HEK293 (cell line): ENCODE data around the gene CPTP.
A peak's percentile ranks its signal among the peaks of the same experiment; 100 is the strongest.

ENCODE experiments used
- CTCF ChIA-PET: fragments of 350-600 bp; formaldehyde crosslinking; extraction: SDS; loops from one replicate; lab custom pipeline; 2021; ENCODE audit warnings: antibody characterized with exemption; lab: Yijun Ruan, JAX
- POLR2A ChIA-PET: fragments of 300-600 bp; formaldehyde crosslinking; extraction: SDS; loops from one replicate; lab custom pipeline; 2020; ENCODE audit warnings: antibody characterized with exemption, inconsistent platforms; lab: Yijun Ruan, JAX
- H3K27ac ChIP-seq: fragments of 200-500 bp; sonication (Bioruptor generic); 2 replicates; pipeline ENCODE4 v1.5.1; 2014; ENCODE audit warnings: low read depth, low read length, control low read depth, inconsistent platforms; ENCODE audit errors: extremely low read depth
- H3K36me3 ChIP-seq, 2 experiments: fragments of 200-500 bp in 1 of 2; sonication (Bioruptor generic) in 1 of 2; 1 replicate in 1 of 2; 2 replicates in 1 of 2; pipeline ENCODE4 v1.5.1; 2014 to 2017; ENCODE audit warnings: inconsistent platforms in 2 of 2, low read length in 2 of 2; ENCODE audit not compliant: control insufficient read depth in 2 of 2, insufficient read depth in 1 of 2
- H3K4me1 ChIP-seq: fragments of 200-500 bp; sonication (Bioruptor generic); 2 replicates; pipeline ENCODE4 v1.5.1; 2014; ENCODE audit warnings: mild to moderate bottlenecking, low read length, inconsistent platforms; ENCODE audit not compliant: control insufficient read depth, insufficient read depth
- H3K4me3 ChIP-seq: 2 replicates; pipeline ENCODE4 v1.5.1; 2011; ENCODE audit warnings: low read depth, mild to moderate bottlenecking, control low read depth, low read length, moderate library complexity
- H3K9me3 ChIP-seq: fragments of 200-500 bp; sonication (Bioruptor generic); 2 replicates; pipeline ENCODE4 v1.5.1; 2014; ENCODE audit warnings: low read depth, low read length, inconsistent platforms; ENCODE audit not compliant: control insufficient read depth, insufficient read depth
- GLIS2 ChIP-seq: fragments of 450-650 bp; formaldehyde crosslinking; IDR thresholded peaks from 2 replicates; pipeline ENCODE4 v1.5.1; 2016; ENCODE audit warnings: missing biosample characterization, missing genetic modification characterization
- KLF1 ChIP-seq: fragments of 450-650 bp; formaldehyde crosslinking; IDR thresholded peaks from 2 replicates; pipeline ENCODE4 v1.5.1; 2016; ENCODE audit warnings: missing biosample characterization, missing genetic modification characterization
- ZBTB17 ChIP-seq: fragments of 450-650 bp; formaldehyde crosslinking; IDR thresholded peaks from 2 replicates; pipeline ENCODE4 v1.5.1; 2016; ENCODE audit warnings: missing biosample characterization, missing genetic modification characterization
- ZNF138 ChIP-seq: fragments of 450-650 bp; formaldehyde crosslinking; IDR thresholded peaks from 2 replicates; pipeline ENCODE4 v1.5.1; 2016; ENCODE audit warnings: missing biosample characterization, missing genetic modification characterization, borderline replicate concordance
- ZNF292 ChIP-seq: fragments of 450-650 bp; formaldehyde crosslinking; IDR thresholded peaks from 2 replicates; pipeline ENCODE4 v1.5.1; 2016; ENCODE audit warnings: low read depth, missing biosample characterization, missing genetic modification characterization, borderline replicate concordance
- ZNF626 ChIP-seq: fragments of 450-650 bp; sonication (Bioruptor Pico); formaldehyde crosslinking; IDR thresholded peaks from 2 replicates; pipeline ENCODE4 v1.5.1; 2018; ENCODE audit warnings: missing biosample characterization, missing genetic modification characterization, inconsistent platforms
- ZSCAN16 ChIP-seq: fragments of 450-650 bp; formaldehyde crosslinking; IDR thresholded peaks from 2 replicates; pipeline ENCODE4 v1.5.1; 2016; ENCODE audit warnings: missing biosample characterization, missing genetic modification characterization
- ZSCAN23 ChIP-seq: fragments of 450-650 bp; formaldehyde crosslinking; IDR thresholded peaks from 2 replicates; pipeline ENCODE4 v1.5.1; 2016; ENCODE audit warnings: missing biosample characterization, missing genetic modification characterization
- TF ChIP-seq, protein P1 (sequence below): fragments of 450-650 bp; formaldehyde crosslinking; IDR thresholded peaks from 2 replicates; pipeline ENCODE4 v1.5.1; 2016; ENCODE audit warnings: missing biosample characterization, missing genetic modification characterization
- TF ChIP-seq, protein P2 (sequence below): fragments of 450-650 bp; formaldehyde crosslinking; IDR thresholded peaks from 2 replicates; pipeline ENCODE4 v1.5.1; 2017; ENCODE audit warnings: missing biosample characterization, mild to moderate bottlenecking, missing genetic modification characterization, moderate library complexity
- TF ChIP-seq, protein P3 (sequence below): fragments of 450-650 bp; formaldehyde crosslinking; IDR thresholded peaks from 2 replicates; pipeline ENCODE4 v1.5.1; 2017; ENCODE audit warnings: missing biosample characterization, missing genetic modification characterization
- TF ChIP-seq, protein P4 (sequence below): fragments of 450-650 bp; formaldehyde crosslinking; IDR thresholded peaks from 2 replicates; pipeline ENCODE4 v1.5.1; 2016; ENCODE audit warnings: missing biosample characterization, missing genetic modification characterization
- TF ChIP-seq, protein P5 (sequence below): fragments of 450-650 bp; formaldehyde crosslinking; IDR thresholded peaks from 2 replicates; pipeline ENCODE4 v1.5.1; 2017; ENCODE audit warnings: missing biosample characterization, missing genetic modification characterization
- TF ChIP-seq, protein P6 (sequence below): fragments of 450-650 bp; formaldehyde crosslinking; IDR thresholded peaks from 2 replicates; pipeline ENCODE4 v1.5.1; 2017; ENCODE audit warnings: missing biosample characterization, missing genetic modification characterization

The CPTP gene

DNA sequence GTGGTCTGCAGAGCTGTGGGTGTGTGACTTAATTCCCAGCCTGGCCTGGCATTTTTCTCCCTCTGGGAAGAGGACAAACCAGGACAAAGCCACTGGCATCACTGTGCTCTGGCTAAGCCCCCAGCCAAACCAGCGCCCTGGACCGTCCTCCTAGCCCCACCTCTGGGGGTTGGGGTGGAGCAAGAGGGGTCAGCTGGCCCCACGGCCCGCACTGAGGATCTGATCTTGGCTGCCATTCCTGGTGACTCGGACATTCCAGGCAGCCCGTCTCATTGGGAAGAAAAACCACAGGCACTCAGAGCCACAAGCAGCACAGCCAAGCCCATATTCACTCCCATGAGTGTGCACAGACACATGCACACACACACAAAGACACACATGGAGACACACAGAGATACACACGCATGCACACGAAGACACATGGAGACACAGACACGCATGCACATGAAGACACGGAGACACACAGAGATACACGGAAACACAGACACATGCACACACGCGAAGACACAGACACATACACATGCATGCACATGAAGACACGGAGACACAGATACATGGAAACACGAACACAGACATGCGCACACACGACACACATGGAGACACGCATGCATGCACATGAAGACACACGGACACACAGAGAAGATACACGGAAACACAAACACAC, 36.0 kb downstream of the CPTP start:
- H3K9me3 ChIP-seq, result no peaks in the 10 kb centered on the region
- no peak overlapping the region for H3K27ac ChIP-seq
- CTCF ChIA-PET, result interaction anchor here (0.6 kb wide), 1 partner anchor 11 kb away, joined by 3 read pairs; no protein-coding TSS in a partner anchor
- H3K36me3 ChIP-seq, result no peaks in the 10 kb centered on the region
- TF ChIP-seq KLF1 (tag by site-specific recombination) (peak; percentile 32; the same call in 1 of the 2 replicates), ZBTB17 (tag by site-specific recombination) (0 out of 2 replicates have a peak, but pooled peaks have one; percentile 17), ZSCAN23 (no peak)
- TF ChIP-seq, protein P1, sequence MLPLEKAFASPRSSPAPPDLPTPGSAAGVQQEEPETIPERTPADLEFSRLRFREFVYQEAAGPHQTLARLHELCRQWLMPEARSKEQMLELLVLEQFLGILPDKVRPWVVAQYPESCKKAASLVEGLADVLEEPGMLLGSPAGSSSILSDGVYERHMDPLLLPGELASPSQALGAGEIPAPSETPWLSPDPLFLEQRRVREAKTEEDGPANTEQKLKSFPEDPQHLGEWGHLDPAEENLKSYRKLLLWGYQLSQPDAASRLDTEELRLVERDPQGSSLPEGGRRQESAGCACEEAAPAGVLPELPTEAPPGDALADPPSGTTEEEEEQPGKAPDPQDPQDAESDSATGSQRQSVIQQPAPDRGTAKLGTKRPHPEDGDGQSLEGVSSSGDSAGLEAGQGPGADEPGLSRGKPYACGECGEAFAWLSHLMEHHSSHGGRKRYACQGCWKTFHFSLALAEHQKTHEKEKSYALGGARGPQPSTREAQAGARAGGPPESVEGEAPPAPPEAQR (tag by site-specific recombination), result no peak
- TF ChIP-seq, protein P2, sequence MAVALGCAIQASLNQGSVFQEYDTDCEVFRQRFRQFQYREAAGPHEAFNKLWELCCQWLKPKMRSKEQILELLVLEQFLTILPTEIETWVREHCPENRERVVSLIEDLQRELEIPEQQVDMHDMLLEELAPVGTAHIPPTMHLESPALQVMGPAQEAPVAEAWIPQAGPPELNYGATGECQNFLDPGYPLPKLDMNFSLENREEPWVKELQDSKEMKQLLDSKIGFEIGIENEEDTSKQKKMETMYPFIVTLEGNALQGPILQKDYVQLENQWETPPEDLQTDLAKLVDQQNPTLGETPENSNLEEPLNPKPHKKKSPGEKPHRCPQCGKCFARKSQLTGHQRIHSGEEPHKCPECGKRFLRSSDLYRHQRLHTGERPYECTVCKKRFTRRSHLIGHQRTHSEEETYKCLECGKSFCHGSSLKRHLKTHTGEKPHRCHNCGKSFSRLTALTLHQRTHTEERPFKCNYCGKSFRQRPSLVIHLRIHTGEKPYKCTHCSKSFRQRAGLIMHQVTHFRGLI (tag by site-specific recombination), result no peak
- TF ChIP-seq, protein P3, sequence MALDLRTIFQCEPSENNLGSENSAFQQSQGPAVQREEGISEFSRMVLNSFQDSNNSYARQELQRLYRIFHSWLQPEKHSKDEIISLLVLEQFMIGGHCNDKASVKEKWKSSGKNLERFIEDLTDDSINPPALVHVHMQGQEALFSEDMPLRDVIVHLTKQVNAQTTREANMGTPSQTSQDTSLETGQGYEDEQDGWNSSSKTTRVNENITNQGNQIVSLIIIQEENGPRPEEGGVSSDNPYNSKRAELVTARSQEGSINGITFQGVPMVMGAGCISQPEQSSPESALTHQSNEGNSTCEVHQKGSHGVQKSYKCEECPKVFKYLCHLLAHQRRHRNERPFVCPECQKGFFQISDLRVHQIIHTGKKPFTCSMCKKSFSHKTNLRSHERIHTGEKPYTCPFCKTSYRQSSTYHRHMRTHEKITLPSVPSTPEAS (tag by site-specific recombination), result peak; percentile 56; the same call in 1 of the 2 replicates
- no peak overlapping the region for H3K4me3 ChIP-seq
- POLR2A ChIA-PET, result no interaction called here
- no peaks in the 10 kb centered on the region for H3K4me1 ChIP-seq

DNA sequence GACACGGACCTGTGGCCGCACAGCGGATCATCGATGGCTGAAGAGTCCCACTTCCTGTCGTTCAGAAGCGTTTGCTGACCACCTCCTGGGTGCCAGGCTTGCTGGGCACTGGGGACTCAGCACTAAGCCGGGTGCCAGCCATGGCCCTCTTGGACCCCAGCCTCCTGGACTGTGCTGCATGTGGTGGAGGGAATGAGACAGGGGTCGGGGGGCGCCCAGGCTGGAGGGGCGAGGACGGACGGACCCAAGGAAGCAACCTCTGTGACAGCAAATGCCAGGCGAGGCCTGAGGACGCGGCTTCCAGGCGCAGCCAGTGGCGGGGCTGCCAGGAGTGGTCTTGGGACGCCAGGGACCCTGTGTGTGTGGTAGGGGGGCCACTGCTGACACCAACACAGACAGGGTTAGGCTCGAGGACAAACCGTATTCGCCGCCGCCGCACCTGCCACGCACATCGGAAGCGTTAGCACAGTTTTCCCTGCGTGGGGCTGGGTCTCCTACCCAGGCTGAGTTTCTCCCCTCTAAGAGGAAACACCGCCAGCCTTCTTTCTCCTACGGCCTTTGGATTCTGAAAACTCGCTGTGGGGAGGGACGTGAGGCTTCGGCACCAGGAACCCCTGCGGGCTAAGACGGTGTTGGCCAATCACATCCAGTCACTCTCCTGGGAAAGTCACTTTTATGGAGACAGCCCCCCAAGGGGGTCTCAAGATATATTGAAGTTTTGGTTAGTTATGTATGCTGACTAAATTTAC, 36.8 kb downstream of the CPTP start:
- CTCF ChIA-PET, result no interaction called here
- no peaks in the 10 kb centered on the region for H3K36me3 ChIP-seq
- no peak overlapping the region for H3K4me3 ChIP-seq
- H3K27ac ChIP-seq, result 0 out of 2 replicates have a peak overlapping the region, but pooled peaks have one; percentile 4
- H3K4me1 ChIP-seq, result no peaks in the 10 kb centered on the region
- H3K9me3 ChIP-seq, result no peaks in the 10 kb centered on the region
- TF ChIP-seq, protein P4, sequence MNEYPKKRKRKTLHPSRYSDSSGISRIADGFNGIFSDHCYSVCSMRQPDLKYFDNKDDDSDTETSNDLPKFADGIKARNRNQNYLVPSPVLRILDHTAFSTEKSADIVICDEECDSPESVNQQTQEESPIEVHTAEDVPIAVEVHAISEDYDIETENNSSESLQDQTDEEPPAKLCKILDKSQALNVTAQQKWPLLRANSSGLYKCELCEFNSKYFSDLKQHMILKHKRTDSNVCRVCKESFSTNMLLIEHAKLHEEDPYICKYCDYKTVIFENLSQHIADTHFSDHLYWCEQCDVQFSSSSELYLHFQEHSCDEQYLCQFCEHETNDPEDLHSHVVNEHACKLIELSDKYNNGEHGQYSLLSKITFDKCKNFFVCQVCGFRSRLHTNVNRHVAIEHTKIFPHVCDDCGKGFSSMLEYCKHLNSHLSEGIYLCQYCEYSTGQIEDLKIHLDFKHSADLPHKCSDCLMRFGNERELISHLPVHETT, result no peak
- no peak for TF ChIP-seq ZNF138 (tag by site-specific recombination)
- TF ChIP-seq ZNF626 (tag by site-specific recombination), result no peak
- TF ChIP-seq, protein P5, sequence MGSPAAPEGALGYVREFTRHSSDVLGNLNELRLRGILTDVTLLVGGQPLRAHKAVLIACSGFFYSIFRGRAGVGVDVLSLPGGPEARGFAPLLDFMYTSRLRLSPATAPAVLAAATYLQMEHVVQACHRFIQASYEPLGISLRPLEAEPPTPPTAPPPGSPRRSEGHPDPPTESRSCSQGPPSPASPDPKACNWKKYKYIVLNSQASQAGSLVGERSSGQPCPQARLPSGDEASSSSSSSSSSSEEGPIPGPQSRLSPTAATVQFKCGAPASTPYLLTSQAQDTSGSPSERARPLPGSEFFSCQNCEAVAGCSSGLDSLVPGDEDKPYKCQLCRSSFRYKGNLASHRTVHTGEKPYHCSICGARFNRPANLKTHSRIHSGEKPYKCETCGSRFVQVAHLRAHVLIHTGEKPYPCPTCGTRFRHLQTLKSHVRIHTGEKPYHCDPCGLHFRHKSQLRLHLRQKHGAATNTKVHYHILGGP (tag by site-specific recombination), result no peak
- peak; percentile 83 for TF ChIP-seq ZSCAN16 (tag by site-specific recombination)
- TF ChIP-seq ZNF292 (tag by site-specific recombination), result no peak
- TF ChIP-seq, protein P6, sequence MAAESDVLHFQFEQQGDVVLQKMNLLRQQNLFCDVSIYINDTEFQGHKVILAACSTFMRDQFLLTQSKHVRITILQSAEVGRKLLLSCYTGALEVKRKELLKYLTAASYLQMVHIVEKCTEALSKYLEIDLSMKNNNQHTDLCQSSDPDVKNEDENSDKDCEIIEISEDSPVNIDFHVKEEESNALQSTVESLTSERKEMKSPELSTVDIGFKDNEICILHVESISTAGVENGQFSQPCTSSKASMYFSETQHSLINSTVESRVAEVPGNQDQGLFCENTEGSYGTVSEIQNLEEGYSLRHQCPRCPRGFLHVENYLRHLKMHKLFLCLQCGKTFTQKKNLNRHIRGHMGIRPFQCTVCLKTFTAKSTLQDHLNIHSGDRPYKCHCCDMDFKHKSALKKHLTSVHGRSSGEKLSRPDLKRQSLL (tag by site-specific recombination), result no peak
- no peak for TF ChIP-seq GLIS2 (tag by site-specific recombination)
- TF ChIP-seq, all 188 proteins: peak for 1
- POLR2A ChIA-PET, result no interaction called here
